Cerebellar nuclear complex (tissue), 1 donor: ENCODE results near the gene CDHR1.
"Not testable (repeated sequence)": the region's sequence is repeated elsewhere in the genome, so short reads cannot be mapped to it uniquely, and the experiment has no call there.

ENCODE experiments used
- DNase-seq, 2 experiments: peaks; one replicate each; lab custom pipeline; 2025; lab: John Stamatoyannopoulos, UW

The CDHR1 gene

GRCh38 chr10:84194424-84195043, at the start of gene CDHR1:
Gene CDHR1 (plus strand): TSS chr10:84194537. CDS start chr10:84194761, 224 bp downstream.
- DNase-seq = no peak

GRCh38 chr10:84147347-84147746, 47.0 kb upstream of the CDHR1 start:
- no peak for DNase-seq

- DNase-seq = not testable (repeated sequence)
These were observed 46.2 kb upstream of the CDHR1 start for GRCh38 chr10:84148006-84148597.

GRCh38 chr10:84149854-84150253, 44.5 kb upstream of the CDHR1 start:
- no peak for DNase-seq

GRCh38 chr10:84152769-84153168, 41.6 kb upstream of the CDHR1 start:
- DNase-seq = no peak

GRCh38 chr10:84155521-84155920, 38.8 kb upstream of the CDHR1 start:
- no peak for DNase-seq

- no peak for DNase-seq
These were observed 38.3 kb upstream of the CDHR1 start for GRCh38 chr10:84156009-84156408.

- DNase-seq = no peak
These were observed 37.6 kb upstream of the CDHR1 start for GRCh38 chr10:84156768-84157167.

- DNase-seq = no peak
These were observed 36.3 kb upstream of the CDHR1 start for GRCh38 chr10:84158061-84158460.

- no peak for DNase-seq
These were observed 35.8 kb upstream of the CDHR1 start for GRCh38 chr10:84158550-84158949.

- DNase-seq = no peak
These were observed 35.2 kb upstream of the CDHR1 start for GRCh38 chr10:84159076-84159685.

- no peak for DNase-seq
These were observed 33.5 kb upstream of the CDHR1 start for GRCh38 chr10:84160663-84161362.

- no peak for DNase-seq
These were observed 30.3 kb upstream of the CDHR1 start for GRCh38 chr10:84163996-84164395.

- DNase-seq = no peak
These were observed 29.9 kb upstream of the CDHR1 start for GRCh38 chr10:84164442-84164841.

GRCh38 chr10:84166620-84167288, 27.6 kb upstream of the CDHR1 start:
- no peak for DNase-seq

GRCh38 chr10:84167289-84167653, 27.1 kb upstream of the CDHR1 start:
- DNase-seq = not testable (repeated sequence)

GRCh38 chr10:84168382-84168781, 26.0 kb upstream of the CDHR1 start:
- not testable (repeated sequence) for DNase-seq

- DNase-seq = not testable (repeated sequence)
These were observed 23.1 kb upstream of the CDHR1 start for GRCh38 chr10:84171237-84171636.

GRCh38 chr10:84171700-84172466, 22.5 kb upstream of the CDHR1 start:
- not testable (repeated sequence) for DNase-seq

- no peak for DNase-seq
These were observed 21.6 kb upstream of the CDHR1 start for GRCh38 chr10:84172467-84173356.
